Measurements from ENCODE around the gene SCAMP4. TPM values are rescaled to one million over a fixed set of nuclear protein-coding genes. Genes with fewer than 3 reads are reported as not detected.

The SCAMP4 gene
- total and polyA plus RNA-seq, 2 experiments from 2014 or later, result 39.4 to 106 TPM

DNA sequence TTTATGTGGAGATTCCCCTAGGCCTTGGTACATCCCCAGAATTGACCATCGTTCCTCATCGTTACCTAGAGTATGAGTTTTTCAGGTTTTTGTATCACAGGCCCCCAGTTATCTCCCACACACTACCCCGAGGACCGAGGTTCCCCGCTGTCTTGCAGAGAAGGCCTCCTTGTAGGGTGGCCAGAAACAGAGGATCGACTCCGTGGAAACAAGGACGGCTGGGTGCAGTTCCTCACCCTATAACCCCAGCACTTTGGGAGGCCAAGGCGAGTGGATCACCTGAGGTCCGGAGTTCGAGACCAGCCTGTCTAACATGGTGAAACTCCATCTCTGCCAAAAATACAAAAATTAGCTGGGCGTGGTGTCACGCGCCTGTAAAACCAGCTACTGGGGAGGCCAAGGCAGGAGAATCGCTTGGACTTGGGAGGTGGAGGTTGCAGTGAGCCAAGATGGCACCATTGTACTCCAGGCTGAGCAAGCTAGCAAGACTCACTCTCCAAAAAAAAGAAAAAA, 720 bp downstream of the SCAMP4 start:
- Mint-ChIP-seq H3K4me1 (peaks cover 21% of the 10 kb centered on the region), H3K36me3 (ENCODE audit: low read depth) (peaks cover 12% of the 10 kb centered on the region), H3K27ac (peak overlapping the region; percentile 95), H3K9me3 (peaks cover 4% of the 10 kb centered on the region; the same call in 1 of the 3 replicates), H3K4me3 (peak overlapping the region; percentile 81), H3K27me3 (ENCODE audit: insufficient read depth, low read depth, poor library complexity) (peaks cover 24% of the 10 kb centered on the region)
- H3K27me3 ChIP-seq (ENCODE audit: insufficient read depth), result no peaks in the 10 kb centered on the region
- H2AFZ ChIP-seq, result no peak overlapping the region
- H3K36me3 ChIP-seq (ENCODE audit: insufficient read depth), result no peaks in the 10 kb centered on the region
- H3F3A ChIP-seq (replicated peaks; ENCODE audit: low read depth), result peaks cover 20% of the 10 kb centered on the region
- no peak for TF ChIP-seq CREB1 (CRISPR knock-in tag; IDR thresholded peaks at IDR 0.05; ENCODE audit: low read depth)
- TF ChIP-seq, protein P1, sequence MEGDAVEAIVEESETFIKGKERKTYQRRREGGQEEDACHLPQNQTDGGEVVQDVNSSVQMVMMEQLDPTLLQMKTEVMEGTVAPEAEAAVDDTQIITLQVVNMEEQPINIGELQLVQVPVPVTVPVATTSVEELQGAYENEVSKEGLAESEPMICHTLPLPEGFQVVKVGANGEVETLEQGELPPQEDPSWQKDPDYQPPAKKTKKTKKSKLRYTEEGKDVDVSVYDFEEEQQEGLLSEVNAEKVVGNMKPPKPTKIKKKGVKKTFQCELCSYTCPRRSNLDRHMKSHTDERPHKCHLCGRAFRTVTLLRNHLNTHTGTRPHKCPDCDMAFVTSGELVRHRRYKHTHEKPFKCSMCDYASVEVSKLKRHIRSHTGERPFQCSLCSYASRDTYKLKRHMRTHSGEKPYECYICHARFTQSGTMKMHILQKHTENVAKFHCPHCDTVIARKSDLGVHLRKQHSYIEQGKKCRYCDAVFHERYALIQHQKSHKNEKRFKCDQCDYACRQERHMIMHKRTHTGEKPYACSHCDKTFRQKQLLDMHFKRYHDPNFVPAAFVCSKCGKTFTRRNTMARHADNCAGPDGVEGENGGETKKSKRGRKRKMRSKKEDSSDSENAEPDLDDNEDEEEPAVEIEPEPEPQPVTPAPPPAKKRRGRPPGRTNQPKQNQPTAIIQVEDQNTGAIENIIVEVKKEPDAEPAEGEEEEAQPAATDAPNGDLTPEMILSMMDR (conservative IDR thresholded peaks at IDR 0.05; ENCODE audit: low read depth in 2 of 2), result no peak
- TF ChIP-seq, protein P2, sequence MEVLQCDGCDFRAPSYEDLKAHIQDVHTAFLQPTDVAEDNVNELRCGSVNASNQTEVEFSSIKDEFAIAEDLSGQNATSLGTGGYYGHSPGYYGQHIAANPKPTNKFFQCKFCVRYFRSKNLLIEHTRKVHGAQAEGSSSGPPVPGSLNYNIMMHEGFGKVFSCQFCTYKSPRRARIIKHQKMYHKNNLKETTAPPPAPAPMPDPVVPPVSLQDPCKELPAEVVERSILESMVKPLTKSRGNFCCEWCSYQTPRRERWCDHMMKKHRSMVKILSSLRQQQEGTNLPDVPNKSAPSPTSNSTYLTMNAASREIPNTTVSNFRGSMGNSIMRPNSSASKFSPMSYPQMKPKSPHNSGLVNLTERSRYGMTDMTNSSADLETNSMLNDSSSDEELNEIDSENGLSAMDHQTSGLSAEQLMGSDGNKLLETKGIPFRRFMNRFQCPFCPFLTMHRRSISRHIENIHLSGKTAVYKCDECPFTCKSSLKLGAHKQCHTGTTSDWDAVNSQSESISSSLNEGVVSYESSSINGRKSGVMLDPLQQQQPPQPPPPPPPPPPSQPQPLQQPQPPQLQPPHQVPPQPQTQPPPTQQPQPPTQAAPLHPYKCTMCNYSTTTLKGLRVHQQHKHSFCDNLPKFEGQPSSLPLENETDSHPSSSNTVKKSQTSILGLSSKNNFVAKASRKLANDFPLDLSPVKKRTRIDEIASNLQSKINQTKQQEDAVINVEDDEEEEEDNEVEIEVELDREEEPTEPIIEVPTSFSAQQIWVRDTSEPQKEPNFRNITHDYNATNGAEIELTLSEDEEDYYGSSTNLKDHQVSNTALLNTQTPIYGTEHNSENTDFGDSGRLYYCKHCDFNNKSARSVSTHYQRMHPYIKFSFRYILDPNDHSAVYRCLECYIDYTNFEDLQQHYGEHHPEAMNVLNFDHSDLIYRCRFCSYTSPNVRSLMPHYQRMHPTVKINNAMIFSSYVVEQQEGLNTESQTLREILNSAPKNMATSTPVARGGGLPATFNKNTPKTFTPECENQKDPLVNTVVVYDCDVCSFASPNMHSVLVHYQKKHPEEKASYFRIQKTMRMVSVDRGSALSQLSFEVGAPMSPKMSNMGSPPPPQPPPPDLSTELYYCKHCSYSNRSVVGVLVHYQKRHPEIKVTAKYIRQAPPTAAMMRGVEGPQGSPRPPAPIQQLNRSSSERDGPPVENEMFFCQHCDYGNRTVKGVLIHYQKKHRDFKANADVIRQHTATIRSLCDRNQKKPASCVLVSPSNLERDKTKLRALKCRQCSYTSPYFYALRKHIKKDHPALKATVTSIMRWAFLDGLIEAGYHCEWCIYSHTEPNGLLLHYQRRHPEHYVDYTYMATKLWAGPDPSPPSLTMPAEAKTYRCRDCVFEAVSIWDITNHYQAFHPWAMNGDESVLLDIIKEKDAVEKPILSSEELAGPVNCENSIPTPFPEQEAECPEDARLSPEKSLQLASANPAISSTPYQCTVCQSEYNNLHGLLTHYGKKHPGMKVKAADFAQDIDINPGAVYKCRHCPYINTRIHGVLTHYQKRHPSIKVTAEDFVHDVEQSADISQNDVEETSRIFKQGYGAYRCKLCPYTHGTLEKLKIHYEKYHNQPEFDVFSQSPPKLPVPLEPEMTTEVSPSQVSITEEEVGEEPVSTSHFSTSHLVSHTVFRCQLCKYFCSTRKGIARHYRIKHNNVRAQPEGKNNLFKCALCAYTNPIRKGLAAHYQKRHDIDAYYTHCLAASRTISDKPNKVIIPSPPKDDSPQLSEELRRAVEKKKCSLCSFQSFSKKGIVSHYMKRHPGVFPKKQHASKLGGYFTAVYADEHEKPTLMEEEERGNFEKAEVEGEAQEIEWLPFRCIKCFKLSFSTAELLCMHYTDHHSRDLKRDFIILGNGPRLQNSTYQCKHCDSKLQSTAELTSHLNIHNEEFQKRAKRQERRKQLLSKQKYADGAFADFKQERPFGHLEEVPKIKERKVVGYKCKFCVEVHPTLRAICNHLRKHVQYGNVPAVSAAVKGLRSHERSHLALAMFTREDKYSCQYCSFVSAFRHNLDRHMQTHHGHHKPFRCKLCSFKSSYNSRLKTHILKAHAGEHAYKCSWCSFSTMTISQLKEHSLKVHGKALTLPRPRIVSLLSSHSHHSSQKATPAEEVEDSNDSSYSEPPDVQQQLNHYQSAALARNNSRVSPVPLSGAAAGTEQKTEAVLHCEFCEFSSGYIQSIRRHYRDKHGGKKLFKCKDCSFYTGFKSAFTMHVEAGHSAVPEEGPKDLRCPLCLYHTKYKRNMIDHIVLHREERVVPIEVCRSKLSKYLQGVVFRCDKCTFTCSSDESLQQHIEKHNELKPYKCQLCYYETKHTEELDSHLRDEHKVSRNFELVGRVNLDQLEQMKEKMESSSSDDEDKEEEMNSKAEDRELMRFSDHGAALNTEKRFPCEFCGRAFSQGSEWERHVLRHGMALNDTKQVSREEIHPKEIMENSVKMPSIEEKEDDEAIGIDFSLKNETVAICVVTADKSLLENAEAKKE (CRISPR knock-in tag; IDR thresholded peaks at IDR 0.05), result no peak
- no peak for TF ChIP-seq ZNF331 (CRISPR knock-in tag; IDR thresholded peaks at IDR 0.05; ENCODE audit: low read depth)
- TF ChIP-seq EZH2 (IDR thresholded peaks at IDR 0.05; ENCODE audit: low read depth, unreplicated experiment), result no peak
- no peak for TF ChIP-seq STAT1 (IDR thresholded peaks at IDR 0.05; ENCODE audit: unreplicated experiment)
- no peak for TF ChIP-seq POLR2AphosphoS5 (IDR thresholded peaks at IDR 0.05; ENCODE audit: low read depth)
- TF ChIP-seq REST (IDR thresholded peaks at IDR 0.05; ENCODE audit: unreplicated experiment), result no peak
- TF ChIP-seq JUNB (IDR thresholded peaks at IDR 0.05; ENCODE audit: unreplicated experiment), result no peak
- TF ChIP-seq ZNF114 (CRISPR knock-in tag; IDR thresholded peaks at IDR 0.05), result no peak
- no peak for TF ChIP-seq NANOG (IDR thresholded peaks at IDR 0.05; ENCODE audit: borderline replicate concordance)
- TF ChIP-seq, protein P3, sequence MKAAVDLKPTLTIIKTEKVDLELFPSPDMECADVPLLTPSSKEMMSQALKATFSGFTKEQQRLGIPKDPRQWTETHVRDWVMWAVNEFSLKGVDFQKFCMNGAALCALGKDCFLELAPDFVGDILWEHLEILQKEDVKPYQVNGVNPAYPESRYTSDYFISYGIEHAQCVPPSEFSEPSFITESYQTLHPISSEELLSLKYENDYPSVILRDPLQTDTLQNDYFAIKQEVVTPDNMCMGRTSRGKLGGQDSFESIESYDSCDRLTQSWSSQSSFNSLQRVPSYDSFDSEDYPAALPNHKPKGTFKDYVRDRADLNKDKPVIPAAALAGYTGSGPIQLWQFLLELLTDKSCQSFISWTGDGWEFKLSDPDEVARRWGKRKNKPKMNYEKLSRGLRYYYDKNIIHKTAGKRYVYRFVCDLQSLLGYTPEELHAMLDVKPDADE (IDR thresholded peaks at IDR 0.05), result no peak
- TF ChIP-seq EZH2phosphoT487 (IDR thresholded peaks at IDR 0.05; ENCODE audit: unreplicated experiment), result no peak
- ATAC-seq, result no peak
- H3K4me2 ChIP-seq, result peak overlapping the region; percentile 90
- DNase-seq (ENCODE audit: low spot score), result no peak
- H3K27ac ChIP-seq (ENCODE audit: low read depth), result peak overlapping the region; percentile 73
- peak overlapping the region; percentile 70 for H3K4me3 ChIP-seq
- peaks cover 12% of the 10 kb centered on the region for H3K4me1 ChIP-seq (ENCODE audit: insufficient read depth)
- no peaks in the 10 kb centered on the region for H3K9me2 ChIP-seq (ENCODE audit: insufficient read depth)
- H3K79me2 ChIP-seq (replicated peaks; ENCODE audit: insufficient read depth), result peaks cover 53% of the 10 kb centered on the region
- peaks cover 7% of the 10 kb centered on the region for H4K20me1 ChIP-seq (replicated peaks; ENCODE audit: insufficient read depth)

Data from GM23338 (cell line).